H9 (cell line): ENCODE results near the gene JARID2. TPM values are rescaled to one million over a fixed set of nuclear protein-coding genes. Genes with fewer than 3 reads are reported as not detected.

Experiments
- DNase-seq: peaks from one replicate; pipeline ENCODE4 v3.0.0-alpha.2; 2017
- H2AFZ ChIP-seq: one replicate; pipeline ENCODE4 v1.6.1; 2013; ENCODE audit warnings: mild to moderate bottlenecking, low read length, control low read depth, moderate library complexity
- H2AK5ac ChIP-seq: 2 replicates; pipeline ENCODE4 v1.6.1; 2013; ENCODE audit warnings: low read length, control low read depth, mixed read lengths; ENCODE audit not compliant: insufficient read length
- H2BK120ac ChIP-seq: one replicate; pipeline ENCODE4 v1.6.1; 2013; ENCODE audit warnings: low read depth, mild to moderate bottlenecking, low read length, control low read depth, inconsistent platforms; ENCODE audit not compliant: poor library complexity, severe bottlenecking
- H2BK12ac ChIP-seq: 2 replicates; pipeline ENCODE4 v1.6.1; 2013; ENCODE audit warnings: low read length, control low read depth, mixed read lengths, low read depth; ENCODE audit not compliant: insufficient read length
- H2BK15ac ChIP-seq: 2 replicates; pipeline ENCODE4 v1.6.1; 2013; ENCODE audit warnings: low read depth, low read length, control low read depth
- H2BK20ac ChIP-seq: one replicate; pipeline ENCODE4 v1.6.1; 2013; ENCODE audit warnings: low read depth, mild to moderate bottlenecking, low read length, control low read depth, inconsistent platforms; ENCODE audit not compliant: poor library complexity, severe bottlenecking
- H2BK5ac ChIP-seq: 2 replicates; pipeline ENCODE4 v1.6.1; 2013; ENCODE audit warnings: low read length, control low read depth, mixed read lengths; ENCODE audit not compliant: insufficient read length
- H3K14ac ChIP-seq: 2 replicates; pipeline ENCODE4 v1.6.1; 2013; ENCODE audit warnings: low read length, control low read depth; ENCODE audit not compliant: insufficient read depth
- H3K18ac ChIP-seq: 2 replicates; pipeline ENCODE4 v1.6.1; 2013; ENCODE audit warnings: low read depth, mild to moderate bottlenecking, mixed read lengths, low read length, control low read depth; ENCODE audit not compliant: insufficient read length
- H3K23ac ChIP-seq: 2 replicates; pipeline ENCODE4 v1.6.1; 2013; ENCODE audit warnings: low read length, control low read depth, mixed read lengths, low read depth; ENCODE audit not compliant: insufficient read length
- H3K23me2 ChIP-seq: 2 replicates; pipeline ENCODE4 v1.6.1; 2013; ENCODE audit warnings: low read depth, mild to moderate bottlenecking, mixed read lengths, low read length, control low read depth; ENCODE audit not compliant: insufficient read length, poor library complexity, severe bottlenecking
- H3K27ac ChIP-seq: 2 replicates; pipeline ENCODE4 v1.5.1; 2013; ENCODE audit warnings: low read length, control low read depth, mixed read lengths, low read depth; ENCODE audit not compliant: insufficient read length
- H3K27me3 ChIP-seq: 2 replicates; pipeline ENCODE4 v1.6.1; 2013; ENCODE audit warnings: low read length, control low read depth, inconsistent platforms; ENCODE audit not compliant: insufficient read depth
- H3K4ac ChIP-seq: 2 replicates; pipeline ENCODE4 v1.6.1; 2013; ENCODE audit warnings: low read depth, mild to moderate bottlenecking, control low read depth, inconsistent platforms, low read length, moderate library complexity
- H3K4me1 ChIP-seq: 2 replicates; pipeline ENCODE4 v1.6.1; 2013; ENCODE audit warnings: low read length, control low read depth, inconsistent platforms; ENCODE audit not compliant: insufficient read depth
- H3K4me2 ChIP-seq: 2 replicates; pipeline ENCODE4 v1.6.1; 2013; ENCODE audit warnings: low read length, control low read depth, mixed read lengths; ENCODE audit not compliant: insufficient read length, insufficient read depth
- H3K56ac ChIP-seq: 2 replicates; pipeline ENCODE4 v1.6.1; 2013; ENCODE audit warnings: low read depth, mild to moderate bottlenecking, mixed read lengths, low read length, control low read depth; ENCODE audit not compliant: insufficient read length
- H3K79me1 ChIP-seq: 2 replicates; pipeline ENCODE4 v1.6.1; 2013; ENCODE audit warnings: low read depth, mild to moderate bottlenecking, moderate library complexity, low read length, control low read depth, inconsistent platforms; ENCODE audit not compliant: insufficient read depth, poor library complexity, severe bottlenecking
- H3K79me2 ChIP-seq: 2 replicates; pipeline ENCODE4 v1.6.1; 2013; ENCODE audit warnings: low read length, control low read depth, inconsistent platforms; ENCODE audit not compliant: insufficient read depth
- H3K9ac ChIP-seq: 2 replicates; pipeline ENCODE4 v1.6.1; 2013; ENCODE audit warnings: low read length, control low read depth, mixed read lengths; ENCODE audit not compliant: insufficient read length; ENCODE audit errors: extremely low read depth
- H3K9me3 ChIP-seq: one replicate; pipeline ENCODE4 v1.6.1; 2013; ENCODE audit warnings: low read depth, low read length, inconsistent platforms; ENCODE audit not compliant: control insufficient read depth
- H3T11ph ChIP-seq: one replicate; pipeline ENCODE4 v1.6.1; 2013; ENCODE audit warnings: mild to moderate bottlenecking, low read length, control low read depth, inconsistent platforms
- H4K20me1 ChIP-seq: one replicate; pipeline ENCODE4 v1.6.1; 2013; ENCODE audit not compliant: control insufficient read depth, insufficient read length, insufficient read depth
- H4K5ac ChIP-seq: 2 replicates; pipeline ENCODE4 v1.6.1; 2013; ENCODE audit warnings: low read depth, mild to moderate bottlenecking, mixed read lengths, low read length, control low read depth; ENCODE audit not compliant: insufficient read length
- H4K8ac ChIP-seq: replicated peaks from 2 replicates; pipeline ENCODE4 v1.6.1; 2013; ENCODE audit warnings: low read length, control low read depth, mixed read lengths, low read depth; ENCODE audit not compliant: insufficient read length
- H4K91ac ChIP-seq: 2 replicates; pipeline ENCODE4 v1.6.1; 2013; ENCODE audit warnings: low read depth, mild to moderate bottlenecking, moderate library complexity, mixed read lengths, low read length, control low read depth; ENCODE audit not compliant: insufficient read length
- H3K27ac Mint-ChIP-seq, 3 experiments: 2 replicates in 2 of 3; 3 replicates in 1 of 3; pipeline ENCODE4 v1.8.0; 2020 to 2021; ENCODE audit warnings: mixed read lengths in 3 of 3, mild to moderate bottlenecking in 1 of 3, moderate library complexity in 1 of 3
- H3K27me3 Mint-ChIP-seq: 2 replicates; pipeline ENCODE4 v1.8.0; 2021; ENCODE audit warnings: low read depth, mild to moderate bottlenecking, moderate library complexity, mixed read lengths
- H3K36me3 Mint-ChIP-seq, 3 experiments: 2 replicates in 2 of 3; 3 replicates in 1 of 3; pipeline ENCODE4 v1.8.0; 2020 to 2021; ENCODE audit warnings: low read depth in 3 of 3, mixed read lengths in 3 of 3; ENCODE audit not compliant: insufficient read depth in 1 of 3
- H3K4me1 Mint-ChIP-seq, 2 experiments: 2 replicates each; pipeline ENCODE4 v1.8.0; 2020; ENCODE audit warnings: mixed read lengths in 2 of 2
- H3K4me3 Mint-ChIP-seq, 2 experiments: 2 replicates in 1 of 2; 3 replicates in 1 of 2; pipeline ENCODE4 v1.8.0; 2020 to 2021; ENCODE audit warnings: mild to moderate bottlenecking in 2 of 2, mixed read lengths in 2 of 2, moderate library complexity in 1 of 2
- H3K9me3 Mint-ChIP-seq, 2 experiments: 2 replicates in 1 of 2; 3 replicates in 1 of 2; pipeline ENCODE4 v1.8.0; 2020; ENCODE audit warnings: mild to moderate bottlenecking in 2 of 2, mixed read lengths in 2 of 2, moderate library complexity in 1 of 2
- CTCF ChIP-seq: fragments of 200-600 bp; sonication (generic); conservative IDR thresholded peaks from 3 replicates; pipeline ENCODE4 v1.8.0; 2021; ENCODE audit warnings: antibody characterized with exemption, mild to moderate bottlenecking
- WGBS: extraction: QIAGEN DNeasy Blood & Tissue Kit; methylation state at CpG from one replicate; pipeline ENCODE4 v1.1.7; 2013; ENCODE audit warnings: missing lambda C conversion rate, low lambda C conversion rate, mixed read lengths; ENCODE audit not compliant: insufficient read length; ENCODE audit errors: extremely low coverage; 5-methylcytosine and 5-hydroxymethylcytosine counted together
- total RNA-seq: library from RNA; stranded (reverse); gene quantifications from 2 replicates; pipeline ENCODE4 v1.2.1, GENCODE V29; 2021

JARID2 gene
- total RNA-seq, 1 experiment from 2014 or later, result 174 TPM

GRCh38 chr6:15264902-15265761 lies 19.3 kb downstream of the JARID2 start:
- no peak for DNase-seq
- no peak overlapping the region for H3T11ph ChIP-seq
- no CpG with 5 or more reads among the region's 7 CpGs for WGBS
- H3K79me2 ChIP-seq, result peaks cover 93% of the 10 kb centered on the region
- H2BK12ac ChIP-seq, result no peak overlapping the region
- Mint-ChIP-seq H3K36me3 (peaks cover 5 to 27% (median 16%) of the 10 kb centered on the region in 3 experiments; a peak in 6 of 7 replicates), H3K27me3 (no peaks in the 10 kb centered on the region), H3K9me3 (no peaks in the 10 kb centered on the region), H3K4me3 (peak overlapping the region; percentile 46 to 76), H3K4me1 (peaks cover 91 to 95% of the 10 kb centered on the region in 2 experiments), H3K27ac (peak overlapping the region in 2 of 3 experiments; percentile 51 to 87; a peak in 4 of 7 replicates)
- H4K20me1 ChIP-seq, result no peaks in the 10 kb centered on the region
- no peak overlapping the region for H4K8ac ChIP-seq
- H4K91ac ChIP-seq, result no peak overlapping the region
- no peak for TF ChIP-seq CTCF
- no peaks in the 10 kb centered on the region for H3K79me1 ChIP-seq
- H2BK120ac ChIP-seq, result no peak overlapping the region
- no peak overlapping the region for H2BK20ac ChIP-seq
- no peak overlapping the region for H3K56ac ChIP-seq
- no peak overlapping the region for H2AFZ ChIP-seq
- H3K18ac ChIP-seq, result no peak overlapping the region
- no peaks in the 10 kb centered on the region for H3K27me3 ChIP-seq
- H2AK5ac ChIP-seq, result no peak overlapping the region
- H2BK15ac ChIP-seq, result no peak overlapping the region
- no peak overlapping the region for H3K14ac ChIP-seq
- no peak overlapping the region for H2BK5ac ChIP-seq
- peak overlapping the region; percentile 83 for H3K4me2 ChIP-seq
- H3K9me3 ChIP-seq, result no peaks in the 10 kb centered on the region
- H3K4me1 ChIP-seq, result peaks cover 44% of the 10 kb centered on the region
- H3K23ac ChIP-seq, result no peak overlapping the region
- no peak overlapping the region for H3K27ac ChIP-seq
- no peak overlapping the region for H3K4ac ChIP-seq
- no peak overlapping the region for H3K9ac ChIP-seq
- H3K23me2 ChIP-seq, result peaks cover 6% of the 10 kb centered on the region
- no peak overlapping the region for H4K5ac ChIP-seq
